Right atrium auricular region (tissue), 2 donors: Measurements from ENCODE around the gene PLXND1. TPM values are rescaled to one million over a fixed set of nuclear protein-coding genes. Genes with fewer than 3 reads are reported as not detected.

ENCODE experiments used
- DNase-seq: peaks from one replicate; pipeline ENCODE4 v3.0.0-alpha.2; 2019; ENCODE audit warnings: low spot score
- H3K27ac ChIP-seq, 2 donors: fragments of 200-600 bp; sonication (generic); 1 replicate in 1 of 2; 2 replicates in 1 of 2; pipeline ENCODE4 v1.5.1; 2016 to 2019
- H3K27me3 ChIP-seq, 2 donors: fragments of 200-600 bp; sonication (generic); one replicate each; pipeline versions ENCODE4 v1.5.1 to v1.6.0; 2017 to 2019
- H3K36me3 ChIP-seq: fragments of 200-600 bp; sonication (generic); one replicate; pipeline ENCODE4 v1.5.1; 2016
- H3K4me1 ChIP-seq, 2 donors: fragments of 200-600 bp; sonication (generic); one replicate each; pipeline versions ENCODE4 v1.5.1 to v1.6.0; 2017 to 2019
- H3K4me3 ChIP-seq, 2 donors: fragments of 200-600 bp; sonication (generic); 1 replicate in 1 of 2; 2 replicates in 1 of 2; pipeline ENCODE4 v1.5.1; 2017 to 2019; ENCODE audit warnings: mild to moderate bottlenecking in 1 of 2, moderate library complexity in 1 of 2
- H3K9me3 ChIP-seq, 2 donors: fragments of 200-600 bp; sonication (generic); one replicate each; pipeline ENCODE4 v1.5.1; 2019
- total RNA-seq, 2 donors: library from RNA; depleted of rRNA; stranded (reverse); fragments of >200 nt; gene quantifications; one replicate each; pipeline ENCODE4 v1.1.0, GENCODE V29; 2016
- TF ChIP-seq, protein P1 (sequence below), 2 donors: fragments of 200-600 bp; sonication (generic); IDR thresholded peaks; one replicate each; pipeline ENCODE4 v1.5.1; 2019; ENCODE audit warnings: antibody characterized with exemption in 2 of 2

PLXND1 gene
- total RNA-seq, 2 donors from 2014 or later, result 44.5 to 93.1 TPM

DNA sequence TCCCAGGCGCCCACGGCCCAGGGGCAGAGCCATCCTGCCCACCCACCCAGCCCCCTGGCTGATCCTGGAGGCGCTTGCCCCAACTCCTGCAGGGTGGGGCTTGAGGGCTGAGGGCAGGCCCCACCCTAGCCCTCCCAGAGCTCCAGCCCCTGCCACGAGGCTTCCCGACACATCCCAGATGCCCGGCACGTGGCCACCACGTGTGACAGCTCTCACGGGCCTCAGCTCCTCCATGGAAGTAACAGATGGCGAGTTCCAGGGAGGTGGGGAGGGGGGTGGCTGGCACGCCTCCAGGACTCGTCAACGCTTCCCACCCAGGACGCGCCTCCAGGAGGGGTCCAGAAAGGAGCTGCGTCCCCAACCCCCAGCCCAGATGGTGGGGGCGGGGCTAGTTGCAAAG, 29.1 kb downstream of the PLXND1 start:
- Histone ChIP-seq H3K27ac (peak overlapping the region; percentile 56 to 59), H3K36me3 (peaks cover 40% of the 10 kb centered on the region), H3K4me1 (peaks cover 0 to 33% of the 10 kb centered on the region in 2 donors), H3K9me3 (no peaks in the 10 kb centered on the region), H3K4me3 (no peak overlapping the region), H3K27me3 (no peaks in the 10 kb centered on the region)
- DNase-seq, result no peak
- TF ChIP-seq, protein P1, sequence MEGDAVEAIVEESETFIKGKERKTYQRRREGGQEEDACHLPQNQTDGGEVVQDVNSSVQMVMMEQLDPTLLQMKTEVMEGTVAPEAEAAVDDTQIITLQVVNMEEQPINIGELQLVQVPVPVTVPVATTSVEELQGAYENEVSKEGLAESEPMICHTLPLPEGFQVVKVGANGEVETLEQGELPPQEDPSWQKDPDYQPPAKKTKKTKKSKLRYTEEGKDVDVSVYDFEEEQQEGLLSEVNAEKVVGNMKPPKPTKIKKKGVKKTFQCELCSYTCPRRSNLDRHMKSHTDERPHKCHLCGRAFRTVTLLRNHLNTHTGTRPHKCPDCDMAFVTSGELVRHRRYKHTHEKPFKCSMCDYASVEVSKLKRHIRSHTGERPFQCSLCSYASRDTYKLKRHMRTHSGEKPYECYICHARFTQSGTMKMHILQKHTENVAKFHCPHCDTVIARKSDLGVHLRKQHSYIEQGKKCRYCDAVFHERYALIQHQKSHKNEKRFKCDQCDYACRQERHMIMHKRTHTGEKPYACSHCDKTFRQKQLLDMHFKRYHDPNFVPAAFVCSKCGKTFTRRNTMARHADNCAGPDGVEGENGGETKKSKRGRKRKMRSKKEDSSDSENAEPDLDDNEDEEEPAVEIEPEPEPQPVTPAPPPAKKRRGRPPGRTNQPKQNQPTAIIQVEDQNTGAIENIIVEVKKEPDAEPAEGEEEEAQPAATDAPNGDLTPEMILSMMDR (IDR thresholded peaks at IDR 0.05), result no peak

DNA sequence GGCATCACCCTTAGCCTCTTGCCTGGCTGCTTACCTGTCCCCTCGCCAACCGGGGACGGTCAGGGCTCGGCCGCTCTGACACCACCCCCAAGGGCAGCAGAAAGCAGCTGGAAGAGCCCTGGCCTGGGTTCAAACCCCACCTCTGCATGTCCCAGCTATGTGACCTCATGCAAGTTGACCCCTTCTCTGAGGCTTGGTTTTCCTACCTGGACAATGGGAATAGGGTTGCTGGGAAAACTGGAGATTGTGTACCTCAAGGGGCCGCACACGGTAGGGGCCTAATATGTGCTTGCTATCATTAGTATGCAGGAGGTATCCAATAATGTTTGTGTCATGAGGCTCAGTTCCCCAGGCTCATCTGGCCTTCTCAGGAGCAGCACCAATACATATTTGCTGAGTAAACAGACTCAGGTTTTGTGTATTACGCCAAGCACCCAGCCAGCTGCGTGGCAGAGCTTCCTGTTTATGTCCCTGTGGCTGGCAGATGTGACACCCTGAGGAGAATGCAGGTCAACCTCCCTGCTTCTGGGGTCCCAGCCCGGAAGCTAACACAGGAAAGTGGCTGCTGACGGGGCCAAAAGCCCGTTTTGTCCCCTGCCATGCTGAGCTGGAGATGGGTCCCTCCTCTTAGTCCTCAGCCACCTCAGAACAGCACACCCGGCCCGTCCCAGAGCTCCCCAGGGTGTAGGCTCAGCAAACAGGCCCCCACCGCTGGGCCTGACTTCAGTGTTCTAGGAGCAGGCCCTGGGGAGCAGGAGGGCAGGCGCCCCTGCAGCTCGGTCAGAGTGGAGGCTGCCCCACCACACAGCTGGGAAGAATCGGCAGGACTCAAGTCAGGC, 29.7 kb downstream of the PLXND1 start:
- Histone ChIP-seq H3K36me3 (peaks cover 34% of the 10 kb centered on the region), H3K27ac (peak overlapping the region; percentile 56 to 59)
- TF ChIP-seq, protein P1 (IDR thresholded peaks at IDR 0.05), result no peak

DNA sequence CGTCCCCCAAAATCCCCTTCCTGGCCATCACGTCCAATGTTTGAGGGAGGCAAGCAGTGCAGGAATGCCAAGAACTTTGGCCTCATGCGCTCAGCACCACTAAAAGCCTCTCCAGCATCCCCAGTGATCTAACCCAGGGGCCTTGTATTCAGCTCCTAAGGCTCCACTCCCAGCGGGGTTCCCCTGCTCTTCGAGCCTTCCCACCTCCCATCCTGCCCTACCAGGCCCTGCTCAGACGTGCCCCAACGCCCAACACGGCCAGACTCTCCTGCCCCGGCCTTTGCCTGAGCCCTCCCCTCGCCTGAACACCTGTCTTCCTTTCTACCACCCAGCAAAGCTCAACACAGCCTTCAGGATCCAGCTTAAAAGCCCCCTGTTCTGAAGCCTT, 30.5 kb downstream of the PLXND1 start:
- Histone ChIP-seq H3K4me3 (no peak overlapping the region), H3K27ac (peak overlapping the region in 1 of 2 donors; percentile 10), H3K27me3 (no peaks in the 10 kb centered on the region), H3K9me3 (no peaks in the 10 kb centered on the region), H3K36me3 (peaks cover 34% of the 10 kb centered on the region), H3K4me1 (peaks cover 0 to 33% of the 10 kb centered on the region in 2 donors)
- no peak for DNase-seq
- TF ChIP-seq, protein P1 (IDR thresholded peaks at IDR 0.05), result no peak

More for the DNA sequence above, 29.7 kb downstream of the PLXND1 start:
- DNase-seq, result no peak
- Histone ChIP-seq H3K4me1 (peaks cover 0 to 33% of the 10 kb centered on the region in 2 donors), H3K4me3 (no peak overlapping the region), H3K9me3 (no peaks in the 10 kb centered on the region), H3K27me3 (no peaks in the 10 kb centered on the region)

DNA sequence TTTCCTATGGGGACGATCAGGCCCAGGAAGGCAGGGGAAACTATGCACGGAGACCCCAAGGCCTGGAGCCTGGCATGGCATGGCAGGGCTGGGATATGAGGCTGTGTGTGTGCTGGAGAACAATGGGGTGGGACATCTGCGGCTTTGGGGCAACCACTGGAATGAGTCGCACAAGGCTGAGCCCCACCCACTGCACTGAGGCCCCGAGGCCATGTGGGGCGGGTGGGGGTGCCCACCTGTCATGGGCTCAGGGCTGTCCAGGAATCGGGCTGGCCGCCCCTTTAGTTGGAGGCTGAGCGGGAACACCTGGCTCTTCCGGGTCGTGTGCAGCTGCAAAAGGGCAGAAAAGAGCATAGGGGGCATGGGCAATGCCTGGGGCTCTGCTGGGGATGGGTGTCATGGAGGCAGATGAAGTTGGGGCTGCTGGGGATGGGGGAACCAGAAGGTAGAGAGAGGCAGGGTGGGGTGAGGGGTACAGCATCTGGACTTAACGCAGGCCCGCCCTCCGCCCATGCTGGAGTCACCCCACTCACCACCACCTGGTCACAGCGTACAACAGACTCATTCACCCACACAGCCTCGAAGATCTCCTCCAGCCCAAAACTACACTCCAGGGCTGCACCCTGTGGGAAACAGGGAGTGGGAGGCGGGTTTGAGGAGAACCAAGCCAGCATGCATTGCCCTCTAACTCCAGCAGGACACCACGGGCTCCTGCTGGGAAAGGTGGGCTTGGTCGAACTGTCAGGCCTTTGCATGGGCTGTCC, 31.1 kb downstream of the PLXND1 start:
- Histone ChIP-seq H3K4me3 (no peak overlapping the region), H3K27me3 (no peaks in the 10 kb centered on the region), H3K4me1 (peaks cover 0 to 33% of the 10 kb centered on the region in 2 donors), H3K27ac (peak overlapping the region in 1 of 2 donors; percentile 10), H3K9me3 (no peaks in the 10 kb centered on the region), H3K36me3 (peaks cover 37% of the 10 kb centered on the region)
- DNase-seq, result no peak
- TF ChIP-seq, protein P1 (IDR thresholded peaks at IDR 0.05), result no peak

DNA sequence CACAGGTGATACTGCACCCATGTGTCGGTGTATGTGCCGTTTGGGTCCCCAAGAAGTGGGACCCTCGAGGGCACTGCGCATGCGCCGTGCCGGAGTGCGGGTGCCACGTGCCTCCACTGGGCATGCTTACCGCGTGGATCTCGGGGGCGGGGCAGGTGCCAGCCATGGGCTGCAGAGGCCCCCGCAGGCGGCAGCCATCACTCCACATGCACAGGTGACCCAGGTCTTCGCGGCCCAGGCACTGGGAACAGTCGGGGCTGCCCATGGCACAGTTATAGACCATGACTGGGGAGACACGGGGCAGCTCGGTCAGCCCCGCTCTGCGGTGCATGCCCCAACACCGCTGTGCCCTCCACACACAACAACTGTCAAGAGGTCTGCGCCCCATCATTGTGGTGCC, 32.3 kb downstream of the PLXND1 start:
- Histone ChIP-seq H3K36me3 (peaks cover 47% of the 10 kb centered on the region), H3K27me3 (no peaks in the 10 kb centered on the region), H3K9me3 (no peaks in the 10 kb centered on the region), H3K4me3 (no peak overlapping the region), H3K4me1 (peaks cover 0 to 31% of the 10 kb centered on the region in 2 donors), H3K27ac (no peak overlapping the region)
- DNase-seq, result no peak
- TF ChIP-seq, protein P1 (IDR thresholded peaks at IDR 0.05), result no peak
